Measurements from ENCODE around the gene DLGAP4.
"Not testable (repeated sequence)": the region's sequence is repeated elsewhere in the genome, so short reads cannot be mapped to it uniquely, and the experiment has no call there.

DLGAP4 gene

GRCh38 chr20:36540551-36541211, 234.5 kb downstream of the DLGAP4 start:
- no peak for DNase-seq (ENCODE audit: low read depth in 2 of 2)

DNA sequence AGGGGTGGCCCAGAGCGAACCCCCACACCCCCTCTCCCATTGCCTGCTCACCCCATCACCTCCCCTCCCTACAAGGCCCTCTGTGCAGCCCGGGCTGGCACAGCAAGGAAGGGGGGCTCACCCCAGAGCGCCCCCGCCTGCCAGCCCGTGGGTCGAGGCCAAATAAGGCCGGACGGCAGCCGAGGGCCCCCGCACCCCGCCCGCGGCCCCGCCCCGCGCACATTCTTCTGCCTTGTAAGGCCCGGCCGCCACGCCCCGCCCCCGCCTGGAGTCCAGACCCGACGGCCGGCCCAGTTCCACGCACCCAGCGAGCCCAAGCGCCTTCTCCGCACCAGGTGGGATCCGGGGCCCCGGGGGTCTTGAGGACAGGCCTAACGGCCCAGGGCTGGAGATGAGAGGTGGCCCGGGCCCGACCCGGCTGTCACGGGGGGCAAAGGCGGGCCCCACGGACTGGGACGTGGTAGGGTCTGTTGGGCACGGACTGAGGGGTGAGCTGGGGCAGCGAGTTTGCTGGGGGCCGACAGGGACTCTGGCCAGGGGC, 235.2 kb downstream of the DLGAP4 start, which contains the start of gene MYL9:
Gene MYL9 (plus strand): TSS at position 293 of the 541 bp plus-strand sequence. CDS start 3,366 bp downstream, outside the sequence.
- no peak for DNase-seq (ENCODE audit: low read depth in 2 of 2)

- DNase-seq (ENCODE audit: low read depth in 2 of 2): no peak
Measured at GRCh38 chr20:36541768-36542488, 235.8 kb downstream of the DLGAP4 start.

GRCh38 chr20:36542516-36543183, 236.5 kb downstream of the DLGAP4 start:
- DNase-seq (ENCODE audit: low read depth in 2 of 2): no peak

- DNase-seq (ENCODE audit: low read depth in 2 of 2): no peak
Measured at GRCh38 chr20:36543184-36544133, 237.3 kb downstream of the DLGAP4 start.

GRCh38 chr20:36544134-36545018, 238.2 kb downstream of the DLGAP4 start:
- DNase-seq (ENCODE audit: low read depth in 2 of 2): no peak

DNA sequence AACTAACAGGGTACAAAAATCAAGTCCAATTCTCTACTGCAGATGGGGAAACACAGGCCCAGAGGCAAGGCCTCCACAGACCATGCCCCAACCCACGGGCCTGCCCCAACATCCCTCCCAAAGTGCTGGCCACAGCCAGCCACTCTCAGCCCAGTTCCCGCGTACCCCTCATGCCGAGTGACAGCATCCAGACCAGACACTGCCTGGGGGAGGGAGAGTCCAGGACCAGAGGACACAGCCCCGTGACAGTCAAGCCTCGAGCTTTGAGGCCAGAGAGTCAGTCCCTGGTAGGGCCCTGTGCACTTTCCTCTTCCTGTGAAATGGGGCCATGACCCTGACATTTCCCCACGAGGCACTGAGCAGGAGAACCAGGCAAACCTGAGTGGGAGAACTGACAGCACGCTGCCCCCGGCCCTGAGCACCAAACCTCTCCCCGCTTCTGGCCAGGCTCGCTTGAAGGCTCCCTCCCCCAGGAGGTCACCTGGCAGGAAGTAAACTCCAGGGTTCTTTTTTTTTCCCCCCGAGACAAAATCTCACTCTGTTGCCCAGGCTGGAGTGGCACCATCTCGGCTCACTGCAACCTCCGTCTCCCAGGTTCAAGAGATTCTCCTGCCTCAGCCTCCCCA, 240.1 kb downstream of the DLGAP4 start:
- DNase-seq (ENCODE audit: low read depth in 2 of 2): no peak

DNA sequence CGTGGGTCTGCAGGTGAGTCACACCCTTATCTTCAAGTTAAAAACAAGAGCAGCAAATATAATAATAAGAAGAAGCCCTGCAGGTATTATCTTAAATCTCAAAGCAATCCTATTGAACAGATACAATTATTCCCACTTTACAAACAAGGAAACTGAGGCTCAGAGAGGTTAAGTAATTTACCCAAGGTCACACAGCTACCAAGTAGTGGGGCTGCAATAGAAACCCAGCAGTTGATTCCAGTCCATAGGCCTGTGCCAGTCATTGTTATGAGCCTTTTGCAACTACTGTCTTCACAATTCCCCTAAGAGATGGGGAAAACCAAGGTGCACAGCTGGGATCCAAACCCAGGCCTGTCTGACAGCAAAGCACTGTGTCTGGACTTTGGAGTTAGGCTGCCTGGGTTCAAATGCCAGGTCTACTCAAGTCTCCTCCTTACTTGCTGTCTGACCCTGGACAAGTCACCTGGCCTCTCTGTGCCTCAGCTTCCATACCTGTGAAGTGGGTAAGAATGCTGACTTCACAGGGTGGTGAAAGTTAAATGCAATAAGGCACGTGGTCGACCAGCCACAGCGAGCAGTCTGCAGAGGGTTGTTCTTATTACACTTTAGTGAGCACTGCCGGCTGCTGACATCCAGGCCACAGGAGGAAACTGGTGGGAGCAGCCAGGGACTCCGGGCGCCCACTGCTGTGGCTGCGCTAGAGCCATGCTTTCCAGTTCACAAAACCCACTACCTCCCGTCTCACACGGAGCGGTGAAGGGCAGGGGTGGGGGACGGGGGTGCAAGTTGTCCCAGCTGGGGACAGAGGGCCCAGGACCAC, 241.3 kb downstream of the DLGAP4 start:
- no peak for DNase-seq (ENCODE audit: low read depth in 2 of 2)

- DNase-seq (ENCODE audit: low read depth in 2 of 2): no peak
Measured at GRCh38 chr20:36548006-36548315, 241.8 kb downstream of the DLGAP4 start.

DNA sequence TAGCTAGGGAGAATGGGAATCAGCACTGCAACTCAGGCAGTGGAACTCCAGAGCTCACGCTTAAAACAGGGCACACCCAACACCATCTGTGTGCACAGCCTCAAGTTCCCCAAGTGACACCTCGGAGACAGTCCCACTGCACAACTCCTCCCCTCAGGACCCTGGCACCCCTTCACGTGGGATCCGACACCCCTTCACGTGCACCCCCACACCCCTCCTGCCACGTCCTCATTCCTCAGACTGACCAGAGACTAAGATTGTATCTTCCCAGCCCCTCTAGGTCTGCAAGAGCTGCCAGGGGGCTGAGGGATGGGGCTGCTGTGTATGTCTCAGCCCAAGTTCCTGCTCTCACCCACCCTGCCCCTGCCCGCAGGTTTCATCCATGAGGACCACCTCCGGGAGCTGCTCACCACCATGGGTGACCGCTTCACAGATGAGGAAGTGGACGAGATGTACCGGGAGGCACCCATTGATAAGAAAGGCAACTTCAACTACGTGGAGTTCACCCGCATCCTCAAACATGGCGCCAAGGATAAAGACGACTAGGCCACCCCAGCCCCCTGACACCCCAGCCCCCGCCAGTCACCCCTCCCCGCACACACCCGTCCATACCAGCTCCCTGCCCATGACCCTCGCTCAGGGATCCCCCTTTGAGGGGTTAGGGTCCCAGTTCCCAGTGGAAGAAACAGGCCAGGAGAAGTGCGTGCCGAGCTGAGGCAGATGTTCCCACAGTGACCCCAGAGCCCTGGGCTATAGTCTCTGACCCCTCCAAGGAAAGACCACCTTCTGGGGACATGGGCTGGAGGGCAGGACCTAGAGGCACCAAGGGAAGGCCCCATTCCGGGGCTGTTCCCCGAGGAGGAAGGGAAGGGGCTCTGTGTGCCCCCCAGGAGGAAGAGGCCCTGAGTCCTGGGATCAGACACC, 242.8 kb downstream of the DLGAP4 start:
- no peak for DNase-seq (ENCODE audit: low read depth in 2 of 2)

DNA sequence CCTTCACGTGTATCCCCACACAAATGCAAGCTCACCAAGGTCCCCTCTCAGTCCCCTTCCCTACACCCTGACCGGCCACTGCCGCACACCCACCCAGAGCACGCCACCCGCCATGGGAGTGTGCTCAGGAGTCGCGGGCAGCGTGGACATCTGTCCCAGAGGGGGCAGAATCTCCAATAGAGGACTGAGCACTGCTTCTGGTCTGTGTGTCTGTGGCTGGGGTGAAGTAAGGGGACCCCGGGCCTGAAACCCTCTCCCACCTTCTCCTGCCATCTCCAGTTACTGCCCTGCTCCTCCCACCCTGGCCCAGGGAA, 243.4 kb downstream of the DLGAP4 start:
- DNase-seq (ENCODE audit: low read depth in 2 of 2): no peak

DNA sequence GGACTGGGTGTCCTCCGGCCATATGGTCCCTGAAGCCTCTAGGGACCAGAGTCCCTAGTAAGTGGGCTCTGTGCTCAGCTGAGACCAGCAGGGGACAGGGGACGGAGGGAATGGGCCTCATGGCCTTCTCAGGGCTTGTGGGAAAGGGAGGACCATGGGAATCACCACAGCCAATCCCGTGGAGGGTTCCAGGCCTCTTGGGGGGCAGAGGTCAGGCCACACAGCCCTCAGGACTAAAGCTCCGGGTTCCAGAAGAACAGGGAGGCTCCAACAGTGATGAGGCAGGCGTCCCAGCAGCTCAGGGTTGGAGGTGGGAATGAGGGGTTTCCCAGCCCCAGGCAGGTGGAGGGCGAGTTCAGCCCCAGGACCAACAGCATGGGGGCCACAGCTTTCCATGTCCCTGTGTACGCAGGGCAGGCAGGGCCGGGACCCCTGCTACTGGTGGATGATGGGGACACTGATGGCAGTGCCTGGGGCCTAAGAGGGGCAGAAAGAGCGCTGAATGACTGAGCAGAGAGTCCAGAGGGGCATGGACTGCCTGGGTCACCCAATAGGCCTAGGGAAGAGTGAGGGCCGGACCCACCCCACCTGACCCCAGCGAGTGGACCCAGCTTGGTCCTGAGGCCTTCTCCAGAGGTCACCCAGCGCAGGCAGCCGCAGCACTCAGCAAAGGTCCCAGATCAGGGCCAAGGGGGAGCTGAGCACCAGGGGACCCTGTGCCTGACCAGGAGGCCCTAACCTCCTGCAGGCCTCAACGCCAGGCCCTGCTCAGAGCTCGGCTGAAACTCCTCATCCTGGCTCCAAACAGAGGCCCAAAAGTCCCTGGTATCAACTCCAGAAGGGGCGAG, 244.0 kb downstream of the DLGAP4 start:
- no peak for DNase-seq (ENCODE audit: low read depth in 2 of 2)

- no peak for DNase-seq (ENCODE audit: low read depth in 2 of 2)
Measured at GRCh38 chr20:36550790-36551299, 244.7 kb downstream of the DLGAP4 start.

DNA sequence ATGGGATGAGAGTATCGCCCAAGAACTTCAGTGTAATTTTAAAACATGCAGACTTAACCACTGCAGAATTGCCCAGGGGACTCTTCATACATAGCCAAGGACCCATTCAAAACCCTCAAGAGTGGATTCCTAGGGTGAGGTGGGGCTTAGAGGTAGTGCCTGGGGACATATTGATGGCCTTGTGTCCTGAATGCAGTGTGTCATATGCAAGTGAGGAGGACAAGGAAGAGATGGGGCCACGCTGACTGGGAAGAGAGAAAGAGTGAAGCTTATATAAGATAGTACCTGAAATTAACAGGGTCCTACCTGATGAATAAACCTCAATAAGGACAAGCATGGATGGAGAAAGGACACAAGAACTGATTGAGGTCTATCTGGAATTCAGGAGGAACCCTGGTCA, 249.1 kb downstream of the DLGAP4 start:
- DNase-seq (ENCODE audit: low read depth in 2 of 2): no peak

DNA sequence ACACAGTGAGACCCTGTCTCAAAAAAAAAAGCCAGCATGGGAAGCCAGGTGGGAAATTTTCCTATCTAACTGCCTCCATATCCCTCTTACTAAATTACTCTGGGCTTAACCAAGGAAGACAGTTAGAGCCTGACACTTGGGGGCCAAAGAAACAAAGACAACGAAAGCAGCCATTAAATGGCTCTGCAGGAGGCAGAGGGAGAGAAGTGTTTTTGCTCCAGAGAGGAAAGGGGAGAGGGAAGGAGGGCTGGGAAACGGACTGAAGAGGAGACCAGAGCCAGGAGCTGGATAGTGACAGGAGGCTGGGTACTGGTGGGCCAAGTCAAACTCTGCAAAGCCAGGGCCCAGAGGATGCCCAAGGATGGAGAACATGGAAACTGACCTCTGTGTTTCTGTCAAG, 256.6 kb downstream of the DLGAP4 start:
- DNase-seq (ENCODE audit: low read depth in 2 of 2): no peak

DNA sequence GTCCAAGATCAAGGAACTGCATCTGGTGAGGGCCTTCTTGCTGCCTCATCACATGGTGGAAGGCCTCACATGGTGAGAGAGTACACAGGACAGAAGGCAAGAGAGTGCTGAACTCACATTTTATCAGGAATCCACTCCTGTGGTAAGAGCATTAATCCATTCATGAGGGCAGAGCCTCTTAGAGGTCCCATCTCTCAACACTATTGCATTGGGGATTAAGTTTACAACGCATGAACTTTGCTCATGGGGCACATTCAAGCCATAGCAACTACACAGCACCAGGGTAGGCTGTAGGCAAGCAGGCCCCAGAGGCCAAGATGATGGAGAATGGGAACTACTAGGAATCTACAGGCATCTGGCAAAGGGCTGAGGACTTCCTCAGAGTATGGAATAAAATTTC, 257.2 kb downstream of the DLGAP4 start:
- DNase-seq (ENCODE audit: low read depth in 2 of 2): no peak

- DNase-seq (ENCODE audit: low read depth in 2 of 2): not testable (repeated sequence)
Measured at GRCh38 chr20:36564078-36564725, 258.1 kb downstream of the DLGAP4 start.

All from stimulated activated CD4-positive, alpha-beta T cell treated with anti-CD3 and anti-CD28 coated beads, Interleukin-4, amount 100 ng/mL, for 48 hours (primary cell).